Coronary artery (tissue), 2 donors: Measurements from ENCODE around the gene TTLL5.
A peak's percentile ranks its signal among the peaks of the same experiment; 100 is the strongest.

ENCODE experiments used
- DNase-seq: peaks from one replicate; pipeline ENCODE4 v3.0.0-alpha.2; 2017; ENCODE audit warnings: low spot score
- H3K27ac ChIP-seq, 2 donors: fragments of 200-600 bp; sonication (generic); one replicate each; pipeline ENCODE4 v1.5.1; 2016 to 2019
- H3K4me3 ChIP-seq: fragments of 200-600 bp; sonication (generic); 2 replicates; pipeline ENCODE4 v1.5.1; 2016; ENCODE audit warnings: mild to moderate bottlenecking, moderate library complexity
- TF ChIP-seq, protein P1 (sequence below): fragments of 200-600 bp; sonication (generic); IDR thresholded peaks from one replicate; pipeline ENCODE4 v1.5.1; 2019; ENCODE audit warnings: antibody characterized with exemption

Gene TTLL5

DNA sequence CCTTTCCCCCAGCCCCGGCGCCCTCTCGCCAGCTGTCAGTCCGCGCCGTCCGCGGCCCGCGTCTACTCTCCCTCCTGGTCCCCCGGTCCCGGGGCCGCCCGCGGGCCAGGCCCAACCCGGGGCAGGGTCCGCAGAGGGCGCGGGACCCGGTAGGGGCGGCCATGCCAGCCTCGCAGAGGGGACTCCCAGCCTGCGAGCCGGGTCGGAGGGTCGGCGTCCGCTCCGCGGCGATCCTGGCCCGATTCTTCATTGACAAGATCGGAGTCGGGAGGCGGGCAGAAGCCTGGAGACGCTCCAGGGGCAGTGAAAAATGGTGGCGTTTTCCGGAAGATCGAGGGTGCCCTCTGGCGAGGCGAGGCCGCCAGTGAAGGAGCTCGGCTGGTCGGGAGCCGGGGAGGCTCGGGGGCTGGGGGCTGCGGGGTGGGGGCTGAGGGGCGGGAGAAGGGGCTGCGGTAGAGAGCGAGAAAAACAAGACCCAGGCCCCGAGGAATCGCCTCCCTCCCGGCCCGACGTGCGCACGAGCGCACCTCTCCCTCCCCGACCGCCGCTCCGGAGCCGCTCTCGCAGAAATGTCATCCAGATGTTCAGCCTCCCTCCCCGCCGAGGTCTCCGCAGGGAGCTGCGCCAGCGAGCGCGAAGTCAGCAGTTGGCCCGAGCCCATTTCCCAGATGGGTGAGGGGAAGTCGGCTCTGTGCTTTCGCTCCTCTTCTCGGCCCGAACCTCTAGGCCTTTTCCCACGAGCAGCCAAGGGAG, 321.4 kb downstream of the TTLL5 start:
- Histone ChIP-seq H3K27ac (peak overlapping the region; percentile 92 to 97), H3K4me3 (peak overlapping the region; percentile 92)
- TF ChIP-seq, protein P1, sequence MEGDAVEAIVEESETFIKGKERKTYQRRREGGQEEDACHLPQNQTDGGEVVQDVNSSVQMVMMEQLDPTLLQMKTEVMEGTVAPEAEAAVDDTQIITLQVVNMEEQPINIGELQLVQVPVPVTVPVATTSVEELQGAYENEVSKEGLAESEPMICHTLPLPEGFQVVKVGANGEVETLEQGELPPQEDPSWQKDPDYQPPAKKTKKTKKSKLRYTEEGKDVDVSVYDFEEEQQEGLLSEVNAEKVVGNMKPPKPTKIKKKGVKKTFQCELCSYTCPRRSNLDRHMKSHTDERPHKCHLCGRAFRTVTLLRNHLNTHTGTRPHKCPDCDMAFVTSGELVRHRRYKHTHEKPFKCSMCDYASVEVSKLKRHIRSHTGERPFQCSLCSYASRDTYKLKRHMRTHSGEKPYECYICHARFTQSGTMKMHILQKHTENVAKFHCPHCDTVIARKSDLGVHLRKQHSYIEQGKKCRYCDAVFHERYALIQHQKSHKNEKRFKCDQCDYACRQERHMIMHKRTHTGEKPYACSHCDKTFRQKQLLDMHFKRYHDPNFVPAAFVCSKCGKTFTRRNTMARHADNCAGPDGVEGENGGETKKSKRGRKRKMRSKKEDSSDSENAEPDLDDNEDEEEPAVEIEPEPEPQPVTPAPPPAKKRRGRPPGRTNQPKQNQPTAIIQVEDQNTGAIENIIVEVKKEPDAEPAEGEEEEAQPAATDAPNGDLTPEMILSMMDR = peak; percentile 36
- peak; percentile 93 for DNase-seq

DNA sequence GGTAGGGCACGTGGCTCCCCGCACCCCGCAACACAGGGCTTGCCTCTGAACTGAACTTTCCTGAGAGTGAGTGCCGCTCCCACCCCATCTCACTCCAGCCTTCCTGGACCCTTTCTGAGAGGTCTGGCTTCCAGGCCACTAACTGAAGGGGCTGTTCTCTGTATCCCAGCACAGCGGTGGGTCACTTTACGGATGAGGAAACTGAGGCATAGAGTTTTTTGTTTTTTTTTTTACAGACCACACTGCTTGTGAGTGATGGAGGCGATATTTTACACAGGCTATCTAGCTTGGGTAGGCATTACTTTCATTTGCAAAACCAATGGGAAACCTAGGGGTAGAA, 321.9 kb downstream of the TTLL5 start:
- peak overlapping the region; percentile 92 for H3K4me3 ChIP-seq
- peak overlapping the region; percentile 92 to 97 for H3K27ac ChIP-seq

DNA sequence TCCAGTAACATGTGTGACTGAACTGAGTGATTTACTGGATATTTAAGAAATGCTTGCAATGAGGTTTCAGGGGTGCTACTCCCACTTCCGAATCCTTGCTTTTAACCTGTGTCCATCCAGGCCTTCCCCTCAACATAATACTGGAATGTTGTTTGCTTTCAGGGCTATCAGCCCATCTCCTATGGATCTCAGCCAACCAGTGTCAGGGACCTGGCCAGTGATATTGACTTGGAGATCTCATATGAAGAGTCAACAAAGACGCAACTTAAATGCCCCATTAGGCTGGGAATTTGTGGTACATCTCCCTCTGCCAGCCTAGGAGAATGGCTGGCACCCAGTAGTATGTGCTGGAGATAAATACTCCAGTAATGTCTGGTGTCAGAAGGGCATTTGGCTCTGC, 323.6 kb downstream of the TTLL5 start:
- TF ChIP-seq, protein P1 = no peak
- H3K27ac ChIP-seq = peak overlapping the region; percentile 87 to 97
- DNase-seq = no peak
- H3K4me3 ChIP-seq = no peak overlapping the region

More for the DNA sequence above, 321.9 kb downstream of the TTLL5 start:
- no peak for DNase-seq
- TF ChIP-seq, protein P1 = no peak

DNA sequence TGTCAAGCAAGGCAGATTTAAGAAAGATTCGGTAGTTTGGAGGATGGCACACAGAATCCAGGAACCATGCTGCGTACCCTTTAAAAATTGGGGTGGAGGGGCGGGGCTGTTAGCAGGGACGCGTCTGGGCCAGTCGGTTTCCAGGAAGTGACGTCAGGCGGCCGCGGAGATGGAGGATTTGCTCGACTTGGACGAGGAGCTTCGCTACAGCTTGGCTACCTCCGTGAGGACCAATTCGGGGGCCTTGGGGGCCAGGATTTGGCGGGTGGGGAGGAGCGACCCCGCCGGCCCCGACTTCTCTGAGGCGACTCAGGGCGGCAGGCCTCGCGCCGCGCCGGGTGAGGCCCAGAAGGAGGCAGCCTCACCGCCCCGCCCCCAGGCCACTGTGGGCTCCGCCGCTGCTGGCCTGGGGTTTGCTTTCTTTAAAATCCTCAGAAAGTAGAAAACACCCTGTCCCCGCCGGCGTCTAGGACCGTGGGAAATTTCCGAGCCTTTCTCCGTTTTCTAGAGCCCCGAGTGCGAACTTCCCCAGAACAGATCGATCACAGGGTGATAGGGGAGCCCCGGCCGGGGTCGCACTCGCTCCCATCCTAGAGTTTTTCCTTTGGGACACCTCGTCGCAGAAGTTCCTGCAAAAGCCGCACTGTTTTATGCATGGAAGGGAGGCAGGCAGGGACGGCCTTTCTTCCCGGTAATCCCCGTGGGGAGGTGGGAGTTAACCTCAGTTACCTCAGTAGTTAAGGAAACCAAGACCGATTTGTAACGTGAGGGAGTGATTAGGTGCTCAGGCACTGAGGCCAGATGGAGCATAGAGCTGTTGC, 324.8 kb downstream of the TTLL5 start, which contains the start of gene IFT43:
Gene IFT43 (plus strand): TSS at position 146 of the 821 bp plus-strand sequence. CDS start 24 bp downstream, at position 170.
- peak; percentile 94 for DNase-seq
- Histone ChIP-seq H3K27ac (peak within 1 kb of the TSS; percentile 87 to 97), H3K4me3 (peak within 1 kb of the TSS; percentile 96)
- TF ChIP-seq, protein P1 = no peak

DNA sequence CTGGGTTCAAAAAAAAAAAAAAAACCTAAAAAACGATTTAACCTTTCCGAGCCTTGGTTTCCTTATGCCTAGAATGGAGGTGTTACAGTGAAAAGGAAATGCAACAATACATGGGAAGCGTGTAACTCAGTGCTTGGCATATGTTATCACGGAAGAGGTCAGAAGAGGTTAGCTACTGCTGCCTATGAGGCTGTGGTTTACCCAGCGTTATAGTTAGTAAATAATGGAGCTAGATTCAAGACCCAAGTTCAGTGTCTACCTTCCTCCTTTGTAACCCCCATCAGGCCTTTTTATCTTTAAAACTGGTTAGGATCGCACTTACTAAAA, 325.4 kb downstream of the TTLL5 start:
- Histone ChIP-seq H3K27ac (peak overlapping the region; percentile 87 to 97), H3K4me3 (peak overlapping the region; percentile 96)
- no peak for DNase-seq
- TF ChIP-seq, protein P1 = no peak

DNA sequence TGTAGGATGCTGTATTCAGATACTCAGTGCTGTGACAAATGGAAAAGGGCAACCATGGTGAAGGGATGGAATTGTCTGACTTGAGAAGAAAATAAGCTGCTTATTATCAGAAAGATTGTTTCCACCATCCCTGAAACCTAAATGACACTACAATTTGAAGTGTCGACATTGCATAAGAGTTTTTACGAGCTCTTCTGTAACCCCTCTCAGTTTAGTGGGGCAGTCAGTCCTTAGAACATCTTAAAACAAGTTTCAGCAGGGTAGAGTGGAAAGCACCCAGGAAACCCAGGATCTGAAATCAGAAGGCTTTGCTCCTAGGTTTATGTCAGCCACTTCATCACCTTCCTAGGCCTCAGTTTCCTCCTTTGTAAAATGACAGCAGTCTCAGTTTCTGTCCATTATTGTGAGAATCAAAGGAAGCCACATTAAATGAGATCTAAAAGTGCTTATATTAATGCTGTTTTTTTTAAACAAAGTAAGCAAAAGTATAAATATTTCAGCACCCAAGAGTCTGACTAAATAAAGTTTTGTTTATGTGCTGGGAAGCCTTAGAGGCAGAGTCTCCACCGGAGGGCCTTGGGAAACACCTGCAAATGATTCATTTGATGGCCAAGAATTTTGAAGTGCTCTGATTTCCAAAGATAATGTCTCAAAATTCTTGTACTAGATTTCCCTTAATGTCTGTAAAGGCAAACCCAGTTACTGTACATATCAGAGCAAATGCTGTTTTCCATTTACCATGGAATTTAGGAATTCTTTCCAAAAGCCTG, 326.3 kb downstream of the TTLL5 start:
- TF ChIP-seq, protein P1 = no peak
- no peak for DNase-seq
- H3K4me3 ChIP-seq = no peak overlapping the region
- H3K27ac ChIP-seq = peak overlapping the region; percentile 87 to 91
